NB4 (cell line): Measurements from ENCODE around the gene ZNF653.

Experiments
- CTCF ChIP-seq: IDR thresholded peaks from one replicate; pipeline ENCODE4 v1.5.1; 2012; ENCODE audit warnings: low read depth, low read length
- MAX ChIP-seq: IDR thresholded peaks from 2 replicates; pipeline ENCODE4 v1.6.1; 2011; ENCODE audit warnings: low read depth, low read length
- POLR2A ChIP-seq: IDR thresholded peaks from 2 replicates; pipeline ENCODE4 v1.6.1; 2011; ENCODE audit warnings: mild to moderate bottlenecking; ENCODE audit not compliant: insufficient read length; ENCODE audit errors: extremely low read depth

DNA sequence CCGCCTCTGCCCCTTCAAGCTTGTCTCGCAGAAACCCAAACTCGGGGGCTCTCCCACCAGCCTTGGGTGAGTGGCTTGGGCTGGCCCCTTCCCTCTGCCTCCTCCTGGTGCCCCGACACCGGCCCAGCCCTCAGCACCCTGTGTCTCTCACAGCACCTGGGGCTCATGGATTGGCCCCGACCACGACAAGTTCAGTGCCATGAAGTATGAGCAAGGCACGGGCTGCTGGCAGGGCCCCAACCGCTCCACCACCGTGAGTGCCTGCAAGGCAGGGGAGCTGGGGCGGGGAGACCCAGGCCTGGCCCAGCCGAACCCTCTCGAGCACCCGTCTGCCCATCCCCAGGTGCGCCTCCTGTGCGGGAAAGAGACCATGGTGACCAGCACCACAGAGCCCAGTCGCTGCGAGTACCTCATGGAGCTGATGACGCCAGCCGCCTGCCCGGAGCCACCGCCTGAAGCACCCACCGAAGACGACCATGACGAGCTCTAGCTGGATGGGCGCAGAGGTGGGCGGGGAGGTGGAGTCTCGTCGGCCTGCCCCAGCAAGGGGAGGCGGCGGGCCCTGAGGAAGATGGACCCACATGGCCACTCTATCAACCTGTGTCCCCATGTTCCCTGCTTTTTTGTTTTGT lies 56.6 kb downstream of the ZNF653 start:
- TF ChIP-seq POLR2A (no peak), CTCF (no peak), MAX (no peak)
